Liver (tissue), 3 donors: Measurements from ENCODE around the gene RASSF8.

Source experiments
- ATF3 ChIP-seq: IDR thresholded peaks from 2 replicates; pipeline ENCODE4 v1.6.1; 2016; ENCODE audit warnings: antibody characterized with exemption
- CTCF ChIP-seq: fragments of 150-350 bp; IDR thresholded peaks from 2 replicates; pipeline ENCODE4 v1.5.1; 2017; ENCODE audit warnings: improper control_type of control experiment, low read depth, low read length; ENCODE audit not compliant: missing input control
- EGR1 ChIP-seq, 2 donors: IDR thresholded peaks; 2 replicates each; pipeline ENCODE4 v1.6.1; 2016 to 2018; ENCODE audit warnings: antibody characterized with exemption in 2 of 2, low read depth in 2 of 2
- GABPA ChIP-seq, 2 donors: IDR thresholded peaks in 1 of 2; conservative IDR thresholded peaks in 1 of 2; 2 replicates each; pipeline ENCODE4 v1.6.1; 2016; ENCODE audit warnings: antibody characterized with exemption in 2 of 2, mild to moderate bottlenecking in 1 of 2, moderate library complexity in 1 of 2
- JUND ChIP-seq, 2 donors: IDR thresholded peaks; 2 replicates each; pipeline ENCODE4 v1.6.1; 2016; ENCODE audit warnings: antibody characterized with exemption in 2 of 2
- MAX ChIP-seq: IDR thresholded peaks from 2 replicates; pipeline ENCODE4 v1.6.1; 2016; ENCODE audit warnings: antibody characterized with exemption
- NR2F2 ChIP-seq: IDR thresholded peaks from 2 replicates; pipeline ENCODE4 v1.6.1; 2016; ENCODE audit warnings: antibody characterized with exemption
- RAD21 ChIP-seq, 2 donors: IDR thresholded peaks; 2 replicates each; pipeline ENCODE4 v1.6.1; 2016; ENCODE audit warnings: antibody characterized with exemption in 2 of 2, mild to moderate bottlenecking in 2 of 2
- REST ChIP-seq: IDR thresholded peaks from 2 replicates; pipeline ENCODE4 v1.6.1; 2016; ENCODE audit warnings: antibody characterized with exemption, mild to moderate bottlenecking
- RXRA ChIP-seq, 2 donors: IDR thresholded peaks; 2 replicates each; pipeline ENCODE4 v1.6.1; 2017 to 2018; ENCODE audit warnings: antibody characterized with exemption in 2 of 2, mild to moderate bottlenecking in 1 of 2
- SP1 ChIP-seq: IDR thresholded peaks from 2 replicates; pipeline ENCODE4 v1.6.1; 2018; ENCODE audit warnings: antibody characterized with exemption, mild to moderate bottlenecking
- TAF1 ChIP-seq: conservative IDR thresholded peaks from 2 replicates; pipeline ENCODE4 v1.6.1; 2016; ENCODE audit warnings: antibody characterized with exemption, mild to moderate bottlenecking
- YY1 ChIP-seq: IDR thresholded peaks from 2 replicates; pipeline ENCODE4 v1.6.1; 2016; ENCODE audit warnings: antibody characterized with exemption, mild to moderate bottlenecking
- ZBTB33 ChIP-seq: IDR thresholded peaks from 2 replicates; pipeline ENCODE4 v1.6.1; 2016; ENCODE audit warnings: antibody characterized with exemption
- donor health status: healthy.
- donor health status: healthy.

GRCh38 chr12:26101350-26101734 lies 142.9 kb downstream of the RASSF8 start:
- TF ChIP-seq CTCF, result no peak
- no peak for TF ChIP-seq ATF3
- peak; percentile 31 for TF ChIP-seq SP1
- no peak for TF ChIP-seq NR2F2
- no peak for TF ChIP-seq RXRA (IDR thresholded peaks at IDR 0.05)
- TF ChIP-seq TAF1, result no peak
- TF ChIP-seq RAD21 (IDR thresholded peaks at IDR 0.05), result no peak
- TF ChIP-seq EGR1 (IDR thresholded peaks at IDR 0.05; ENCODE audit: low read depth in 2 of 2), result no peak
- TF ChIP-seq MAX, result no peak
- TF ChIP-seq REST, result no peak
- no peak for TF ChIP-seq ZBTB33
- no peak for TF ChIP-seq YY1
- no peak for TF ChIP-seq JUND (IDR thresholded peaks at IDR 0.05)
- no peak for TF ChIP-seq GABPA (IDR thresholded peaks at IDR 0.05 in 1 of 2, conservative IDR thresholded peaks at IDR 0.05 in 1 of 2)
